Measurements from ENCODE around the gene RILP. TPM values are rescaled to one million over a fixed set of nuclear protein-coding genes. Genes with fewer than 3 reads are reported as not detected.

The RILP gene
- total RNA-seq, 4 donors from 2014 or later, result 17.6 to 59.1 (median 57.3) TPM

- Histone ChIP-seq H3K4me3 (no peak overlapping the region), H3K9me3 (peaks cover 0 to 5% (median 0%) of the 10 kb centered on the region in 4 donors), H3K27me3 (no peaks in the 10 kb centered on the region), H3K4me1 (peaks cover 0 to 44% (median 25%) of the 10 kb centered on the region in 4 donors), H3K36me3 (peaks cover 0 to 15% (median 0%) of the 10 kb centered on the region in 3 donors), H3K27ac (peak overlapping the region in 3 of 4 donors; percentile 21 to 89 (median 31))
- no peak for TF ChIP-seq EP300 (IDR thresholded peaks at IDR 0.05)
- TF ChIP-seq POLR2A (IDR thresholded peaks at IDR 0.05), result no peak
- no peak for TF ChIP-seq CTCF (IDR thresholded peaks at IDR 0.05)
- WGBS, 2 donors, result 64 to 74% methylated on average over 29 to 32 of the region's 35 CpGs
- DNase-seq (ENCODE audit: low spot score in 2 of 2), result no peak
These were observed 44.7 kb downstream of the RILP start for GRCh38 chr17:1604831-1605528.

GRCh38 chr17:1601571-1601970 lies 48.1 kb downstream of the RILP start:
- peaks cover 0 to 5% (median 0%) of the 10 kb centered on the region in 4 donors for H3K9me3 ChIP-seq
- peaks cover 0 to 15% (median 0%) of the 10 kb centered on the region in 3 donors for H3K36me3 ChIP-seq
- H3K4me3 ChIP-seq, result no peak overlapping the region
- no peak for DNase-seq (ENCODE audit: low spot score in 2 of 2)
- no peak for TF ChIP-seq CTCF (IDR thresholded peaks at IDR 0.05)
- no peaks in the 10 kb centered on the region for H3K27me3 ChIP-seq
- H3K4me1 ChIP-seq, result peaks cover 0 to 19% (median 5%) of the 10 kb centered on the region in 4 donors
- WGBS, 2 donors, result 90 to 99% methylated on average over 13 to 14 of the region's 14 CpGs
- no peak overlapping the region for H3K27ac ChIP-seq

- WGBS, 2 donors, result 87 to 93% methylated on average over 8 of the region's 8 CpGs
- H3K27ac ChIP-seq, result no peak overlapping the region
These were observed 51.1 kb downstream of the RILP start for GRCh38 chr17:1598399-1599095.

GRCh38 chr17:1597861-1598342 lies 51.8 kb downstream of the RILP start:
- Histone ChIP-seq H3K4me3 (no peak overlapping the region), H3K27ac (no peak overlapping the region), H3K4me1 (peaks cover 0 to 3% (median 0%) of the 10 kb centered on the region in 4 donors), H3K9me3 (peaks cover 0 to 5% (median 0%) of the 10 kb centered on the region in 4 donors), H3K27me3 (no peaks in the 10 kb centered on the region), H3K36me3 (peaks cover 0 to 19% (median 0%) of the 10 kb centered on the region in 3 donors)
- DNase-seq (ENCODE audit: low spot score in 2 of 2), result no peak
- TF ChIP-seq EP300 (IDR thresholded peaks at IDR 0.05) (no peak), POLR2A (IDR thresholded peaks at IDR 0.05) (no peak), CTCF (IDR thresholded peaks at IDR 0.05) (no peak)
- WGBS, 2 donors, result 88 to 89% methylated on average over 14 of the region's 14 CpGs

More at GRCh38 chr17:1598399-1599095, 51.1 kb downstream of the RILP start:
- Histone ChIP-seq H3K27me3 (no peaks in the 10 kb centered on the region), H3K36me3 (peaks cover 0 to 15% (median 0%) of the 10 kb centered on the region in 3 donors), H3K4me3 (no peak overlapping the region), H3K4me1 (no peaks in the 10 kb centered on the region), H3K9me3 (peaks cover 0 to 5% (median 0%) of the 10 kb centered on the region in 4 donors)
- no peak for TF ChIP-seq POLR2A (IDR thresholded peaks at IDR 0.05)
- TF ChIP-seq CTCF (IDR thresholded peaks at IDR 0.05), result no peak
- no peak for TF ChIP-seq EP300 (IDR thresholded peaks at IDR 0.05)
- DNase-seq (ENCODE audit: low spot score in 2 of 2), result no peak

Small RNAs within 50 kb of the gene (small RNA-seq; reads per million reads assigned to genes)
- gene RN7SL105P, result not detected

Other genes starting within 250 kb of the RILP start
- gene YWHAE, start 249.6 kb downstream of the RILP start, total RNA-seq, result 100 to 1,000 TPM; 581 to 765 (median 678) TPM
- 10 to 100 TPM; 65.1 to 72.0 (median 70.0) TPM for gene CRK, start 193.6 kb downstream of the RILP start, total RNA-seq
- gene MYO1C, start 157.2 kb downstream of the RILP start, total RNA-seq, result 100 to 1,000 TPM; 184 to 305 (median 226) TPM
- 100 to 1,000 TPM in 2 of 4 donors, 10 to 100 TPM in 2; 67.9 to 110 (median 95.2) TPM for gene INPP5K, start 133.3 kb downstream of the RILP start, total RNA-seq
- gene PITPNA, start 87.1 kb downstream of the RILP start, total RNA-seq, result 10 to 100 TPM; 31.0 to 41.5 (median 39.3) TPM
- gene SLC43A2, start 21.0 kb downstream of the RILP start, total RNA-seq, result 10 to 100 TPM; 10.3 to 26.1 (median 14.1) TPM
- 10 to 100 TPM in 3 of 4 donors, 1 to 10 TPM in 1; 7.1 to 30.6 (median 21.7) TPM for gene SCARF1, start 4.1 kb downstream of the RILP start, total RNA-seq
- gene PRPF8, start 35.0 kb upstream of the RILP start, total RNA-seq, result 100 to 1,000 TPM; 176 to 235 (median 194) TPM
- gene TLCD2, start 60.5 kb upstream of the RILP start, total RNA-seq, result 10 to 100 TPM in 3 of 4 donors, 1 to 10 TPM in 1; 7.5 to 11.8 (median 11.1) TPM
- 100 to 1,000 TPM in 2 of 4 donors, 10 to 100 TPM in 2; 54.4 to 111 (median 92.0) TPM for gene WDR81, start 74.8 kb upstream of the RILP start, total RNA-seq
- gene SERPINF2, start 93.0 kb upstream of the RILP start, total RNA-seq, result 10 to 100 TPM in 2 of 4 donors, 1 to 10 TPM in 2; 6.1 to 21.3 (median 11.4) TPM
- gene SERPINF1, start 112.2 kb upstream of the RILP start, total RNA-seq, result 1,000 to 10,000 TPM in 1 of 4 donors, 100 to 1,000 TPM in 3; 720 to 2,221 (median 908) TPM
- 10 to 100 TPM; 15.1 to 19.9 (median 17.5) TPM for gene SMYD4, start 180.0 kb upstream of the RILP start, total RNA-seq
- gene RPA1, start 180.1 kb upstream of the RILP start, total RNA-seq, result 10 to 100 TPM; 18.0 to 31.0 (median 26.7) TPM

Data from tibial nerve (tissue), 4 donors.